HEK293 (cell line): ENCODE measurements around the gene DOP1B.
A peak's percentile ranks its signal among the peaks of the same experiment; 100 is the strongest.

ENCODE experiments used
- CTCF ChIA-PET: fragments of 350-600 bp; formaldehyde crosslinking; extraction: SDS; loops from one replicate; lab custom pipeline; 2021; ENCODE audit warnings: antibody characterized with exemption; lab: Yijun Ruan, JAX
- POLR2A ChIA-PET: fragments of 300-600 bp; formaldehyde crosslinking; extraction: SDS; loops from one replicate; lab custom pipeline; 2020; ENCODE audit warnings: antibody characterized with exemption, inconsistent platforms; lab: Yijun Ruan, JAX
- H3K27ac ChIP-seq: fragments of 200-500 bp; sonication (Bioruptor generic); 2 replicates; pipeline ENCODE4 v1.5.1; 2014; ENCODE audit warnings: low read depth, low read length, control low read depth, inconsistent platforms; ENCODE audit errors: extremely low read depth
- H3K36me3 ChIP-seq, 2 experiments: fragments of 200-500 bp in 1 of 2; sonication (Bioruptor generic) in 1 of 2; 1 replicate in 1 of 2; 2 replicates in 1 of 2; pipeline ENCODE4 v1.5.1; 2014 to 2017; ENCODE audit warnings: inconsistent platforms in 2 of 2, low read length in 2 of 2; ENCODE audit not compliant: control insufficient read depth in 2 of 2, insufficient read depth in 1 of 2
- H3K4me1 ChIP-seq: fragments of 200-500 bp; sonication (Bioruptor generic); 2 replicates; pipeline ENCODE4 v1.5.1; 2014; ENCODE audit warnings: mild to moderate bottlenecking, low read length, inconsistent platforms; ENCODE audit not compliant: control insufficient read depth, insufficient read depth
- H3K4me3 ChIP-seq: 2 replicates; pipeline ENCODE4 v1.5.1; 2011; ENCODE audit warnings: low read depth, mild to moderate bottlenecking, control low read depth, low read length, moderate library complexity
- H3K9me3 ChIP-seq: fragments of 200-500 bp; sonication (Bioruptor generic); 2 replicates; pipeline ENCODE4 v1.5.1; 2014; ENCODE audit warnings: low read depth, low read length, inconsistent platforms; ENCODE audit not compliant: control insufficient read depth, insufficient read depth
- KLF7 ChIP-seq: fragments of 450-650 bp; formaldehyde crosslinking; IDR thresholded peaks from 2 replicates; pipeline ENCODE4 v1.5.1; 2016; ENCODE audit warnings: missing biosample characterization, missing genetic modification characterization, borderline replicate concordance
- RBAK ChIP-seq: fragments of 450-650 bp; formaldehyde crosslinking; IDR thresholded peaks from 2 replicates; pipeline ENCODE4 v1.5.1; 2016; ENCODE audit warnings: missing biosample characterization, missing genetic modification characterization
- ZNF121 ChIP-seq: fragments of 450-650 bp; formaldehyde crosslinking; IDR thresholded peaks from 2 replicates; pipeline ENCODE4 v1.5.1; 2016; ENCODE audit warnings: missing biosample characterization, missing genetic modification characterization
- ZNF133 ChIP-seq: fragments of 450-650 bp; formaldehyde crosslinking; IDR thresholded peaks from 2 replicates; pipeline ENCODE4 v1.5.1; 2016; ENCODE audit warnings: missing biosample characterization, missing genetic modification characterization
- ZNF354C ChIP-seq: fragments of 450-650 bp; formaldehyde crosslinking; IDR thresholded peaks from 2 replicates; pipeline ENCODE4 v1.5.1; 2016; ENCODE audit warnings: missing biosample characterization, missing genetic modification characterization, low read depth, borderline replicate concordance
- ZNF366 ChIP-seq: fragments of 450-650 bp; formaldehyde crosslinking; conservative IDR thresholded peaks from 2 replicates; pipeline ENCODE4 v1.5.1; 2016; ENCODE audit warnings: missing biosample characterization, missing genetic modification characterization
- ZNF529 ChIP-seq: fragments of 450-650 bp; formaldehyde crosslinking; IDR thresholded peaks from 2 replicates; pipeline ENCODE4 v1.5.1; 2017; ENCODE audit warnings: missing genetic modification characterization, missing biosample characterization; ENCODE audit not compliant: insufficient replicate concordance
- ZNF629 ChIP-seq: fragments of 450-650 bp; formaldehyde crosslinking; IDR thresholded peaks from 2 replicates; pipeline ENCODE4 v1.5.1; 2017; ENCODE audit warnings: missing biosample characterization, missing genetic modification characterization
- TF ChIP-seq, protein P1 (sequence below): fragments of 450-650 bp; formaldehyde crosslinking; IDR thresholded peaks from 2 replicates; pipeline ENCODE4 v1.5.1; 2016; ENCODE audit warnings: missing biosample characterization, missing genetic modification characterization
- TF ChIP-seq, protein P2 (sequence below): fragments of 450-650 bp; formaldehyde crosslinking; IDR thresholded peaks from 2 replicates; pipeline ENCODE4 v1.5.1; 2016; ENCODE audit warnings: missing biosample characterization, missing genetic modification characterization, low read depth
- TF ChIP-seq, protein P3 (sequence below): fragments of 450-650 bp; formaldehyde crosslinking; IDR thresholded peaks from 2 replicates; pipeline ENCODE4 v1.5.1; 2016; ENCODE audit warnings: missing biosample characterization, missing genetic modification characterization, low read depth
- TF ChIP-seq, protein P4 (sequence below): fragments of 450-650 bp; formaldehyde crosslinking; IDR thresholded peaks from 2 replicates; pipeline ENCODE4 v1.5.1; 2016; ENCODE audit warnings: missing biosample characterization, missing genetic modification characterization

The DOP1B gene

DNA sequence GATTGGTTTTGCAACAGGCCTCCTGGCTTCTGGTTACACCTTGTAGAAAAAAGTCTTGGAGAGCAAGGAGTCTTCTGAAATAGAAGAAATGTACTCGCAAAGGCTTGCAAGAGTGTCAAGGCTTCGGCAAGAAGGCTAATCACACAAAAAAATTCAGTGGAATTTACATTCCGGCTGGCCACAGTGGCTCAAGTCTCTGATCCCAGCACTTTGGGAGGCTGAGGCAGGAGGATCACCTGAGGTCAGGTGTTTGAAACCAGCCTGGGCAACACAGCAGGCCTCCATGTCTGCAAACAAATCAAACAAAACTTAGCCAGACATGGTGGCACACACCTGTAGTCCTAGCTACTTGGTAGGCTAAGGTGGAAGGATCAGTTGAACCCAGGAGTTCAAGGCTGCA, 7.7 kb upstream of the DOP1B start:
- TF ChIP-seq, protein P1, sequence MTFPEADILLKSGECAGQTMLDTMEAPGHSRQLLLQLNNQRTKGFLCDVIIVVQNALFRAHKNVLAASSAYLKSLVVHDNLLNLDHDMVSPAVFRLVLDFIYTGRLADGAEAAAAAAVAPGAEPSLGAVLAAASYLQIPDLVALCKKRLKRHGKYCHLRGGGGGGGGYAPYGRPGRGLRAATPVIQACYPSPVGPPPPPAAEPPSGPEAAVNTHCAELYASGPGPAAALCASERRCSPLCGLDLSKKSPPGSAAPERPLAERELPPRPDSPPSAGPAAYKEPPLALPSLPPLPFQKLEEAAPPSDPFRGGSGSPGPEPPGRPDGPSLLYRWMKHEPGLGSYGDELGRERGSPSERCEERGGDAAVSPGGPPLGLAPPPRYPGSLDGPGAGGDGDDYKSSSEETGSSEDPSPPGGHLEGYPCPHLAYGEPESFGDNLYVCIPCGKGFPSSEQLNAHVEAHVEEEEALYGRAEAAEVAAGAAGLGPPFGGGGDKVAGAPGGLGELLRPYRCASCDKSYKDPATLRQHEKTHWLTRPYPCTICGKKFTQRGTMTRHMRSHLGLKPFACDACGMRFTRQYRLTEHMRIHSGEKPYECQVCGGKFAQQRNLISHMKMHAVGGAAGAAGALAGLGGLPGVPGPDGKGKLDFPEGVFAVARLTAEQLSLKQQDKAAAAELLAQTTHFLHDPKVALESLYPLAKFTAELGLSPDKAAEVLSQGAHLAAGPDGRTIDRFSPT: no peak
- TF ChIP-seq RBAK (tag by site-specific recombination) (no peak), KLF7 (no peak), ZNF629 (tag by site-specific recombination) (no peak)
- TF ChIP-seq, protein P2, sequence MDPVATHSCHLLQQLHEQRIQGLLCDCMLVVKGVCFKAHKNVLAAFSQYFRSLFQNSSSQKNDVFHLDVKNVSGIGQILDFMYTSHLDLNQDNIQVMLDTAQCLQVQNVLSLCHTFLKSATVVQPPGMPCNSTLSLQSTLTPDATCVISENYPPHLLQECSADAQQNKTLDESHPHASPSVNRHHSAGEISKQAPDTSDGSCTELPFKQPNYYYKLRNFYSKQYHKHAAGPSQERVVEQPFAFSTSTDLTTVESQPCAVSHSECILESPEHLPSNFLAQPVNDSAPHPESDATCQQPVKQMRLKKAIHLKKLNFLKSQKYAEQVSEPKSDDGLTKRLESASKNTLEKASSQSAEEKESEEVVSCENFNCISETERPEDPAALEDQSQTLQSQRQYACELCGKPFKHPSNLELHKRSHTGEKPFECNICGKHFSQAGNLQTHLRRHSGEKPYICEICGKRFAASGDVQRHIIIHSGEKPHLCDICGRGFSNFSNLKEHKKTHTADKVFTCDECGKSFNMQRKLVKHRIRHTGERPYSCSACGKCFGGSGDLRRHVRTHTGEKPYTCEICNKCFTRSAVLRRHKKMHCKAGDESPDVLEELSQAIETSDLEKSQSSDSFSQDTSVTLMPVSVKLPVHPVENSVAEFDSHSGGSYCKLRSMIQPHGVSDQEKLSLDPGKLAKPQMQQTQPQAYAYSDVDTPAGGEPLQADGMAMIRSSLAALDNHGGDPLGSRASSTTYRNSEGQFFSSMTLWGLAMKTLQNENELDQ (tag by site-specific recombination): no peak
- TF ChIP-seq, protein P3, sequence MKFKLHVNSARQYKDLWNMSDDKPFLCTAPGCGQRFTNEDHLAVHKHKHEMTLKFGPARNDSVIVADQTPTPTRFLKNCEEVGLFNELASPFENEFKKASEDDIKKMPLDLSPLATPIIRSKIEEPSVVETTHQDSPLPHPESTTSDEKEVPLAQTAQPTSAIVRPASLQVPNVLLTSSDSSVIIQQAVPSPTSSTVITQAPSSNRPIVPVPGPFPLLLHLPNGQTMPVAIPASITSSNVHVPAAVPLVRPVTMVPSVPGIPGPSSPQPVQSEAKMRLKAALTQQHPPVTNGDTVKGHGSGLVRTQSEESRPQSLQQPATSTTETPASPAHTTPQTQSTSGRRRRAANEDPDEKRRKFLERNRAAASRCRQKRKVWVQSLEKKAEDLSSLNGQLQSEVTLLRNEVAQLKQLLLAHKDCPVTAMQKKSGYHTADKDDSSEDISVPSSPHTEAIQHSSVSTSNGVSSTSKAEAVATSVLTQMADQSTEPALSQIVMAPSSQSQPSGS: no peak
- ChIA-PET POLR2A (interaction anchor here (2.0 kb wide), 1 partner anchor 14 kb away, joined by 6 read pairs; the partner anchor contains the start of gene CBR3), CTCF (interaction anchor here (8.6 kb wide), 1 partner anchor 61 kb away, joined by 74 read pairs; no protein-coding TSS in a partner anchor)
- no peak overlapping the region for H3K4me3 ChIP-seq
- H3K4me1 ChIP-seq: no peaks in the 10 kb centered on the region
- H3K36me3 ChIP-seq: peaks cover 0 to 3% of the 10 kb centered on the region in 2 experiments; a peak in 1 of 3 replicates
- no peaks in the 10 kb centered on the region for H3K9me3 ChIP-seq
- H3K27ac ChIP-seq: no peak overlapping the region

DNA sequence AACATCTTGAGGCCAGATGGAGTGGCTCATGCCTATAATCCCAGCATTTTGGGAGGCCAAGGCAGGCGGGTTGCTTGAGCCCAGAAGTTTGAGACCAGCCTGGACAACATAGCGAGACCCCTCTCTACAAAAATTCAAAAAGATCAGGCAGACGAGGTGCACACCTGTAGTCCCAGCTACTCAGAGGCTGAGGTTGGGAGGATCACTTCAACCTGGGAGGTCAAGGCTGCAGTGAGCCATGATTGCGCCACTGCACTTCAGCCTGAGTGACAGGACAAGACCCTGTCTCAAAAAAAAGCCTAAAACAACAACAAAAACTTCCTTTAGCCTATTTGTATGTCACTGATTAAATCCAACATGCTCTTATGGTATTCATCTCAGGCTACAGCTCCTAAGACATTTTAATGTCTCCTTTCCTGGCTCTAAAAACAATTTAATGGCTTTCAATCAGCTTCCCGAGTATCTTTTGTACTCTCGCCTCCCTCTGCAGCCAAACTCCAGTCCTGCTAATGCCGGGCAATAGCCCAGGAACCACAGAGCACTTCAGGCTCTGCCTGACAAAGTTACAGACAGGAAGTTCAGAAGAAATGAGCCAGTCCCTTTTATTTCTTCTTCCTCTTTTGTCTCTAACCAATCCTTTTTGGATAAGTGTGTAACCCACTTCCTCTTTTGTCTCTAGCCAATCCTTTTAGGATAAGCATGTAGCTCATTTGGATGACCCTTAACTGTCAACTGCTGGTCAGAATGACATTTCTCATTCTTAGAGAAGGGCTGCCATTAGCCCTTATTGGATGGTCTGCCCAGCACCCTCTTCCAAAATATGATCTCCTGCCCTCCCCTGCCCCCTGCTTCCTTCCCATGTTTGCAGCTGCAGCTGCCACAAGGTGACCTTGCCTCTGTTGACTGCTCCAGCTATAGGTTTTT, 6.6 kb upstream of the DOP1B start:
- ChIA-PET CTCF (interaction anchor here (0.7 to 8.6 kb wide), 5 partner anchors 9 to 1456 kb away, joined by 3 to 74 read pairs (median 3); no protein-coding TSS in a partner anchor), POLR2A (interaction anchor here (0.6 to 2.0 kb wide), 3 partner anchors 15 to 172 kb away, joined by 5 to 7 read pairs (median 6); partner anchors contain the start of genes CBR3 and MORC3)
- H3K9me3 ChIP-seq: no peaks in the 10 kb centered on the region
- TF ChIP-seq ZNF121 (tag by site-specific recombination) (peak; percentile 87), ZNF366 (tag by site-specific recombination) (no peak), ZNF354C (no peak), ZNF529 (tag by site-specific recombination) (no peak), ZNF133 (tag by site-specific recombination) (no peak)
- TF ChIP-seq, protein P4, sequence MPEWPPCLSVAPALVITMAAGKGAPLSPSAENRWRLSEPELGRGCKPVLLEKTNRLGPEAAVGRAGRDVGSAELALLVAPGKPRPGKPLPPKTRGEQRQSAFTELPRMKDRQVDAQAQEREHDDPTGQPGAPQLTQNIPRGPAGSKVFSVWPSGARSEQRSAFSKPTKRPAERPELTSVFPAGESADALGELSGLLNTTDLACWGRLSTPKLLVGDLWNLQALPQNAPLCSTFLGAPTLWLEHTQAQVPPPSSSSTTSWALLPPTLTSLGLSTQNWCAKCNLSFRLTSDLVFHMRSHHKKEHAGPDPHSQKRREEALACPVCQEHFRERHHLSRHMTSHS (tag by site-specific recombination): no peak
- peaks cover 0 to 3% of the 10 kb centered on the region in 2 experiments; a peak in 1 of 3 replicates for H3K36me3 ChIP-seq
- H3K4me1 ChIP-seq: no peaks in the 10 kb centered on the region
- H3K27ac ChIP-seq: no peak overlapping the region
- no peak overlapping the region for H3K4me3 ChIP-seq
